ENCODE measurements around the gene RELL2.

Gene RELL2

DNA sequence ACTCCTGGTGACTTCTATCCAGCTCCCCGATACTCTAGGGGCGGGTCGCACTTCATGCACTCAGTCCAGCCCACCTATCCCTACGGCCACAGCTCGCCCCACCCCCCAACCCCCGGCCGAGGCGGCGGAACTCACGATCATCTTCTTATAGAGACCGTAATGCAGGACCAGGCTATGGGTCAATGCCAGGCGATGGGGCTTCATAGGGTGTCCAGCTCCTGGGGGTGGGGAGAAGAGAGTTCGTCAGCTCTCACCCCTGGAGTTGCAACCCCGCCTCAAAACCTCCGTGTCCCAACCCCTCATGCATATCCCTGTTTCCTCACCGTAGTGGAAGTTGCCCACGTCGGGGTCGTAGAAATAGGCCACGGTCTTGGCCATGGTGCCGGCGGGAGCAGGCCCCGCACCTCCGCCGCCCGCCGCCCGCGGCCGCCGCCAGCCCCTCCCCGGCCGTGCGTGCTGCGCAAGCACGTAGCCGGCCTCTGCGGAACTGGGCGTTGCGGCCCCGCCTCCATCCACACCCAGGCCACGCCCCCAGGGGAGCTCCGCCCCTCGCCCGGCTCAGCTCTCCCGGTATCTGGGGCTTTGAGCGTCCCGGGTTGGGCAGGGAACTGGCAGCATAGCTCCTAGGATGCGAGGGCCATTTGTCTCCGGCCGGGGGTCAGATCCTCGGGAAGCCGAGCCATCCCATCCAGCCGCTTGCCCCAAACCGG lies at the start of gene RELL2, which contains the start of gene HDAC3 (continued):
- TF ChIP-seq ZNF223 (tag by site-specific recombination; IDR thresholded peaks at IDR 0.05), result no peak
- TF ChIP-seq SP3 (tag by site-specific recombination; IDR thresholded peaks at IDR 0.05), result peak; percentile 91
- no peak for TF ChIP-seq ZNF324 (tag by site-specific recombination; IDR thresholded peaks at IDR 0.05)
- TF ChIP-seq GLIS2 (tag by site-specific recombination; IDR thresholded peaks at IDR 0.05), result peak; percentile 74
- TF ChIP-seq ZNF843 (tag by site-specific recombination; IDR thresholded peaks at IDR 0.05), result no peak
- no peak for TF ChIP-seq ZNF10 (tag by site-specific recombination; IDR thresholded peaks at IDR 0.05)
- TF ChIP-seq ZBTB11 (tag by site-specific recombination; conservative IDR thresholded peaks at IDR 0.05; ENCODE audit: low read depth), result no peak
- TF ChIP-seq ZNF596 (tag by site-specific recombination; IDR thresholded peaks at IDR 0.05), result peak; percentile 32; the same call in 1 of the 2 replicates
- no peak for TF ChIP-seq ZNF114 (tag by site-specific recombination; IDR thresholded peaks at IDR 0.05)
- TF ChIP-seq HOXA7 (CRISPR knock-in tag; IDR thresholded peaks at IDR 0.05; ENCODE audit: borderline replicate concordance), result no peak
- TF ChIP-seq CTCF (tag by site-specific recombination; IDR thresholded peaks at IDR 0.05), result no peak
- TF ChIP-seq ZNF16 (tag by site-specific recombination; IDR thresholded peaks at IDR 0.05; ENCODE audit: low read depth), result no peak
- TF ChIP-seq ZNF658 (tag by site-specific recombination; IDR thresholded peaks at IDR 0.05), result no peak
- TF ChIP-seq ZNF366 (tag by site-specific recombination; conservative IDR thresholded peaks at IDR 0.05), result no peak
- no peak for TF ChIP-seq ZNF404 (tag by site-specific recombination; IDR thresholded peaks at IDR 0.05)
- peak; percentile 97 for TF ChIP-seq KLF10 (tag by site-specific recombination; IDR thresholded peaks at IDR 0.05)
- TF ChIP-seq REPIN1 (tag by site-specific recombination; IDR thresholded peaks at IDR 0.05; ENCODE audit: low read depth), result 0 out of 2 replicates have a peak, but pooled peaks have one; percentile 50

DNA sequence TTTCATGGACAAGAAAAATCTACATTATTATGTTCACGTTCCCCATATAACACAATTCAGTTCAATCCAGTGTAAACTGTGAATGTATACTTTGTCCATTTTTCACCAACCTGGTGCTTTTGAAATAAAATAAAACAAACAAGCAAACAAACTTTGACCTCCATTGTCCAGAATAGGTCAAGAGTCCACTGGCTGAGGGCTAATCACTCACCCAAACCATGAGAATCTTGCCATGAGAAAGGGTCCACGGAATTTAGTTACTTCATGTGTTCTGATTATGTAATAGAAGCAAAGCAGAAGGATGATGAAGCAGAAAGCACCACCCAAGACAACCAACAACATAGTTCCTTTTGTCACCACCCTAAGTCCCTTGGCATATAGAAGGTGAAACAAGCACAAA lies 46.7 kb upstream of the RELL2 start:
- no peak overlapping the region for H3K27ac ChIP-seq (ENCODE audit: extremely low read depth, low read depth, low read length)
- H3K36me3 ChIP-seq (ENCODE audit: control insufficient read depth in 2 of 2, insufficient read depth in 1 of 2, low read length in 2 of 2), result peaks cover 13 to 25% of the 10 kb centered on the region in 2 experiments
- no peak overlapping the region for H3K4me3 ChIP-seq (ENCODE audit: low read depth, low read length)
- ChIA-PET POLR2A (interaction anchor here (1.2 kb wide), 1 partner anchor 46 kb away, joined by 3 read pairs; no protein-coding TSS in a partner anchor), CTCF (interaction anchor here (1.0 to 5.9 kb wide), 3 partner anchors 23 to 29 kb away, joined by 3 to 122 read pairs (median 3); partner anchors contain the start of gene DIAPH1)
- peaks cover 3% of the 10 kb centered on the region; the same call in 1 of the 2 replicates for H3K4me1 ChIP-seq (ENCODE audit: control insufficient read depth, insufficient read depth, low read length)
- no peaks in the 10 kb centered on the region for H3K9me3 ChIP-seq (ENCODE audit: control insufficient read depth, insufficient read depth, low read depth, low read length)
- TF ChIP-seq ZNF398 (tag by site-specific recombination; IDR thresholded peaks at IDR 0.05), result no peak
- no peak for TF ChIP-seq ZNF777 (tag by site-specific recombination; IDR thresholded peaks at IDR 0.05; ENCODE audit: borderline replicate concordance)
- TF ChIP-seq ZNF555 (tag by site-specific recombination; conservative IDR thresholded peaks at IDR 0.05), result no peak
- TF ChIP-seq ZNF335 (tag by site-specific recombination; conservative IDR thresholded peaks at IDR 0.05), result no peak
- TF ChIP-seq ZNF561 (tag by site-specific recombination; IDR thresholded peaks at IDR 0.05; ENCODE audit: borderline replicate concordance), result no peak
- TF ChIP-seq YY2 (tag by site-specific recombination; IDR thresholded peaks at IDR 0.05), result no peak
- no peak for TF ChIP-seq ZBTB7A (tag by site-specific recombination; IDR thresholded peaks at IDR 0.05; ENCODE audit: low read depth)
- TF ChIP-seq ZNF701 (tag by site-specific recombination; IDR thresholded peaks at IDR 0.05), result no peak
- no peak for TF ChIP-seq ZNF426 (tag by site-specific recombination; IDR thresholded peaks at IDR 0.05)
- TF ChIP-seq, protein P1, sequence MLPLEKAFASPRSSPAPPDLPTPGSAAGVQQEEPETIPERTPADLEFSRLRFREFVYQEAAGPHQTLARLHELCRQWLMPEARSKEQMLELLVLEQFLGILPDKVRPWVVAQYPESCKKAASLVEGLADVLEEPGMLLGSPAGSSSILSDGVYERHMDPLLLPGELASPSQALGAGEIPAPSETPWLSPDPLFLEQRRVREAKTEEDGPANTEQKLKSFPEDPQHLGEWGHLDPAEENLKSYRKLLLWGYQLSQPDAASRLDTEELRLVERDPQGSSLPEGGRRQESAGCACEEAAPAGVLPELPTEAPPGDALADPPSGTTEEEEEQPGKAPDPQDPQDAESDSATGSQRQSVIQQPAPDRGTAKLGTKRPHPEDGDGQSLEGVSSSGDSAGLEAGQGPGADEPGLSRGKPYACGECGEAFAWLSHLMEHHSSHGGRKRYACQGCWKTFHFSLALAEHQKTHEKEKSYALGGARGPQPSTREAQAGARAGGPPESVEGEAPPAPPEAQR (tag by site-specific recombination; IDR thresholded peaks at IDR 0.05), result no peak
- no peak for TF ChIP-seq ZNF354C (tag by site-specific recombination; IDR thresholded peaks at IDR 0.05; ENCODE audit: borderline replicate concordance, low read depth)

Measured in HEK293 (cell line).